GM10266 (cell line): ENCODE measurements around the gene KDELR1.
"Not testable (repeated sequence)": the region's sequence is repeated elsewhere in the genome, so short reads cannot be mapped to it uniquely, and the experiment has no call there.

Experiments
- DNase-seq: peaks from one replicate; pipeline ENCODE4 v3.0.0; 2012; ENCODE audit errors: extremely low spot score
- TF ChIP-seq, protein P1 (sequence below): IDR thresholded peaks from 2 replicates; pipeline ENCODE4 v1.5.1; 2012; ENCODE audit warnings: mild to moderate bottlenecking, low read depth; ENCODE audit not compliant: control insufficient read depth, insufficient read depth; ENCODE audit errors: missing control alignments

The KDELR1 gene

DNA sequence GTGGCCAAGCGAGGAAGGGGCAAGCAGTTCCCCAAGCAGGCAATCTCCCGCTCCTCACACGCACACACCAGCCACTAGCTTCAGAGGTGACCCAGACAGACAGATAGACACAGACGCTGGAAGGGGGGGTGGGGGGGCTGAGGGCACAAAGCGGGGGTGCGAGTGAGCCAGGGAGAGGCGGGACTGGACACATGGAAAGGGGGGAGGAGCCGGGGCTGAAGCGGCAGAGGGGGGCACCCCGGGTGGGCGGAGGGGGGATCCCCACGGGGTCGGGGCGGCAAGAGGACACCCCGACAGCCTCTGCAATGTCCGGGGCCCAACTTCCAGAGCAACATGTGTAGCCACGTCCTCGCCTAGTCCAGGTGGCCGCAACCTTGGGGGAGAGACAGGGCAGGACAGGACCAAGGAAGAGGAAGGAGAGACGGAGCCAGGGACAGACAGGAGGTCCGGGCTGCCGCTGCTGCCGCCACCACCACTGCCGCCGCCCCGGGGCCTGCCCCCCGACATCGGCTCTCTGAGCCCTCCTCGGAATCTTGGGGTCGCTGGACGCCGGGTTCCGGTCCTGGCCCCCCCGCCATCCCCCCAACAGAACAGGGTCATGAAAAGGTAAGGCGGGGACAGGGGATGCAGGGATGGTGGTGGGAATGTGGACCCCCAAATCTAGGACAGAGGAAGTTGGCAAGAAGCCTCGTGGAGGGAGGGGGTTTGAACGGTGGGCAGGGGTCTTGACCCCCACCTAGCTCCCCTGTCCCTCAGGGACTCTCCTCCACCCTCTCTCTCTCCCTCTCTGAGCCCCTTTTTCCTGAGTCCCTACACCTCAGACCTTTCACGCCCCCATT is 3.2 kb upstream of the KDELR1 start:
- DNase-seq = no peak
- TF ChIP-seq, protein P1, sequence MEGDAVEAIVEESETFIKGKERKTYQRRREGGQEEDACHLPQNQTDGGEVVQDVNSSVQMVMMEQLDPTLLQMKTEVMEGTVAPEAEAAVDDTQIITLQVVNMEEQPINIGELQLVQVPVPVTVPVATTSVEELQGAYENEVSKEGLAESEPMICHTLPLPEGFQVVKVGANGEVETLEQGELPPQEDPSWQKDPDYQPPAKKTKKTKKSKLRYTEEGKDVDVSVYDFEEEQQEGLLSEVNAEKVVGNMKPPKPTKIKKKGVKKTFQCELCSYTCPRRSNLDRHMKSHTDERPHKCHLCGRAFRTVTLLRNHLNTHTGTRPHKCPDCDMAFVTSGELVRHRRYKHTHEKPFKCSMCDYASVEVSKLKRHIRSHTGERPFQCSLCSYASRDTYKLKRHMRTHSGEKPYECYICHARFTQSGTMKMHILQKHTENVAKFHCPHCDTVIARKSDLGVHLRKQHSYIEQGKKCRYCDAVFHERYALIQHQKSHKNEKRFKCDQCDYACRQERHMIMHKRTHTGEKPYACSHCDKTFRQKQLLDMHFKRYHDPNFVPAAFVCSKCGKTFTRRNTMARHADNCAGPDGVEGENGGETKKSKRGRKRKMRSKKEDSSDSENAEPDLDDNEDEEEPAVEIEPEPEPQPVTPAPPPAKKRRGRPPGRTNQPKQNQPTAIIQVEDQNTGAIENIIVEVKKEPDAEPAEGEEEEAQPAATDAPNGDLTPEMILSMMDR = no peak

DNA sequence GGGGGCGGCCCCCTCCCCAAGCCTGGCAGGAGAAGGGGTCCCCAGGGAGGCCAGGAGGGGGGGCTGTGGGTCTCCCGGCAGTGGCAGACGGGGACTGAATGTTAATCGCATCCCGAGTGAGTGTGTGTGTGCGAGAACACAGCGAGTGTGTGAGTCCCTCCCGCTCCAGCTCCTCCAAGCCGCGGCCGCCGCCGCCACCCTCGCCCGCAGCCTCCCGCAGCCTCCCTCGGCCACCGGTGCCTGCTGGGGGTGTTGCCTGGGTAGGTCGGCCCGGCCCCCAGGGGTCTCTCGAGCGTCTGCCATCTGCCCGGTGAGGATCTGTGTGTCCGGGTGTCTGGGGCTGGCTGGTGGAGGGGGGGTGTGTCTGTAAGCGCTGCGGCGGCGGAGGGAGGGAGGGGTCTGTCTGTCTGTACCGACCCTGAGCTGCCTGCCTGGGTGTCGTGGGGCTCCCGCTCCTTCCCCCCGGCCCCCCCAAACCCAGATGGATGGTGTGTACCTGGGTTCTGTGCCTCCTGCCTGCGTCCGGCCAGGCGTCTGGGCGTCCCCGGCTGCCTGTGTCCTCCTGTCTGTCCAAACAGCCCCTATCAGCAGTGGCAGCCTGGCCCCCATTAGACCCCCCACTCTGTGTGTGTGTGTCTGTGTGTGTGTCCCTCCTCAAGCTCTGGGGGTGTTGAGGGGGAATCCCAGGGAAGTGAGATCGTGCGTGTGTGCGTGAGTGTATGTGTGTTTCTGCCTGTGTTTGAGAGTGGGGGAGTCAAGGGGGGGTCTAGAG is 2.4 kb upstream of the KDELR1 start, which contains the start of gene GRIN2D:
TSS of gene GRIN2D (plus strand) at position 110 of the 772 bp plus-strand sequence. CDS start 4,725 bp downstream, outside the sequence.
- DNase-seq = no peak
- TF ChIP-seq, protein P1 = peak; percentile 22

DNA sequence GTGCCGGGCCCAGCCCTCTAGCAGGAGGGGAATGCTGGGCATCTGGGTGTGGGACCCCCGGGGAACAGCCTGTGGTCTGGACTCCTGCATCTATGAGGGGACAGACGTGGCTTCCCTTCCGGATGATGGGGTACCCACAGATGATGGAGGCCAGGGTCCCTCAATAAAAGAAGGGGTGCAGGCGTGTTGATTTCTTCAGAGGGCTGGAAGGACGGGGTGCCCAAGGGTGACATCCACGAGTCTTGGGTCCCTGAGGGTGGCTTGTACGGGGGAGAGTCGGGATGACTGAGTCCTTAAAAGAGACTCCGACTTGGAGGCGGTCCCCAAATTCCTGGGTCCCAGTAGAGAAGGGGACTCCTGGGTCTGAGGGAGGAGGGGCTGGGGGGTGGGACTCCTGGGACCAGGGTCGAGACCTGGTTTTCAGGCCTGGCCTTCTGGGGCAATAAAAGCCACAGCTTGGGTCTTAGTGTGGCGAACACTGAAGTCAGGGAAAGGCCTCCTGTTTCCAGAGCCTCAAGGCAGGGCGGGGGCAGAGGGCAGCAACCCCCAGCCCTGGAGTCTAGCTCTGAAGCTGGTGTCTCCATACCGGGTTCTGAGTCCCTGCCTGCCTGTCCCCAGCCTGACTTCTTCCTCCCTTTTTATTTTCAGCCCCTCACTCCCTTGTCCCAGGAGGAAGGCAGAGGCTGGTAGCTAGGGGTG is 1.7 kb upstream of the KDELR1 start:
- TF ChIP-seq, protein P1 = no peak

DNA sequence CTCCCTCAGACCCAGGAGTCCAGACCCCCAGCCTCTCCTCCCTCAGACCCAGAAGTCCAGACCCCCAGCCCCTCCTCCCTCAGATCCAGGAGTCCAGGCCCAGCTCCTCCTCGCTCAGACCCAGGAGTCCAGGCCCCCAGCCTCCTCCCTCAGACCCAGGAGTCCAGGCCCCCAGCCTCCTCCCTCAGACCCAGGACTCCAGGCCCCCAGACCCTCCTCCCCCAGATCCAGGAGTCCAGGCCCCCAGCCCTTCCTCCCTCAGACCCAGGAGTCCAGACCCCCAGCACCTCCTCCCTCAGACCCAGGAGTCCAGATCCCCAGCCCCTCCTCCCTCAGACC is 624 bp upstream of the KDELR1 start:
- DNase-seq = not testable (repeated sequence)

More for the DNA sequence above, 1.7 kb upstream of the KDELR1 start:
- no peak for DNase-seq

DNA sequence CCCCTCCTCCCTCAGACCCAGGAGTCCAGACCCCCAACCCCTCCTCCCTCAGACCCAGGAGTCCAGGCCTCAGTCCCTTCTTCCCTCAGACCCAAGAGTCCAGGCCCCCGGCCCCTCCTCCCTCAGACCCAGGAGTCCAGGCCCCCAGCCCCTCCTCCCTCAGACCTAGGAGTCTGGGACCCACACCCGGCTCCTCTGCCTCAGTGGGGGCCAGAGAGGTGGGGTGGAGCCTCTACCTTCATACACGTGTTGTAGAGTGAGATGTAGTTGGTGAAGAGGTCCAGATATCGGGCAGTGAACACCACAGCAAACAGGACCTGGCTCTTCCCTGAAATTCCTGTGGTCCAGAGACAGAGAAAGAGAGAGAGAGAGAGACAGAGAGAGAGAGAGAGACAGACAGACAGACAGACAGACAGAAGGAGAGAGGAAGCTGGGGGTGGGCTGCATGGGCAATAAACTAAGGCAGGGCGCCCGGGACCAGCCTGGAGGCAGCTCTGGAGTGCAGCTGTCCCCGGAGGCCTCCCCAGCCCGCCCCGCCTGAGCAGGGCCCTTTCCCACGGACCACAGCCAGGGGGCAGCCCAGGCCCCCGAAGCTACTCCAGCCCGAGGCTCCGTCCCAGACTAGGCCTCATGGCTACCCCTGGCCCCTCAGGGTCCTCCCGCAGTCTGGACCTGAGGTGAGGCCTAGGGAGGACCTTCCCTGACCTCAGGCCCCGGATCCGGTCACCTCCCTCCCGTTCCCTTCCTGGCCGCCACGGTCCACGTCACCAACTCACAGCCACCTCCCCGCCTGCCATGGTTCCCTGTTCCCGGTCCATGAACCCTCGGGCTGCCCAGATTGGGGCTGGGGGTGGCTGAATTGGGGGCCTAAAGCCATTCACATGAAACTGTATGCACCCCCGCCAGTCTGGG is 907 bp downstream of the KDELR1 start:
- DNase-seq = peak; percentile 69
- TF ChIP-seq, protein P1 = peak; percentile 67

DNA sequence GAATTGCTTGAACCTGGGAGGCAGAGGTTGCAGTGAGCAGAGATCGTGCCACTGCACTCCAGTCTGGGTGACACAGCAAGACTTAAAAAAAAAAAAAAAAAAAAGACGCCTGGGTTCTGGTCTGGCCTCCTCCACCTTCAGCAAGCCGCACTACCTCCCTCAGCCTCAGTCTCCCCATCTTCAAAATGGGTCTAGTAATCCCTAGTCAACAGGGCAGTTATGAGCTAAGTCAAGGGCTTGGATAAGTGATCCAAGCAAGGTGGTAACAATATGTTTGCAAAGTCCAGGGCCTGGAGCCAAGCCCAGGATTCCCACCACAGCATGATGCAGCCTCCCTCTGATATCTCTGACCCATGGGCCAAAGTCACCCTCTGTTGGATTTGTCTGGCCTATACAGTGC is 4.4 kb downstream of the KDELR1 start:
- no peak for DNase-seq
- TF ChIP-seq, protein P1 = no peak
